ENCODE results near the gene CRB1. TPM values are rescaled to one million over a fixed set of nuclear protein-coding genes. Genes with fewer than 3 reads are reported as not detected.
"Not testable (repeated sequence)": the region's sequence is repeated elsewhere in the genome, so short reads cannot be mapped to it uniquely, and the experiment has no call there.

The CRB1 gene
- total RNA-seq, 1 donor from 2014 or later, result 27.5 TPM

DNA sequence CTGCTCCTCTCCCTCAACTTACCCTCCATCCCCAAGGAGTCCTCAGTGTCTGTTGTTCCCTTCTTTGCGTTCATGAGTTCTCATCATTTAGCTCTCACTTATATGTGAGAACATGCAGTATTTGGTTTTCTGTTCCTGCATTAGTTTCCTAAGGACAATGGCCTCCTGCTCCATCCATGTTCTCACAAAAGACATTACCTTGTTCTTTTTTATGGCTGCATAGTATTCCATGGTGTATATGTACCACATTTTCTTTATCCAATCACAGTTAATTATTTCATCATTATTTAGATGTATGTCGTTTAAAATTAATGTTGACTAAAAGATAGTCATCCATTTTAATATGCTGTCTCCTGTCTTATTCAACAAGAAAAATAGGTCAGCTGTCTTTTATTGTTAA is 134.1 kb downstream of the CRB1 start:
- no peak for DNase-seq

DNA sequence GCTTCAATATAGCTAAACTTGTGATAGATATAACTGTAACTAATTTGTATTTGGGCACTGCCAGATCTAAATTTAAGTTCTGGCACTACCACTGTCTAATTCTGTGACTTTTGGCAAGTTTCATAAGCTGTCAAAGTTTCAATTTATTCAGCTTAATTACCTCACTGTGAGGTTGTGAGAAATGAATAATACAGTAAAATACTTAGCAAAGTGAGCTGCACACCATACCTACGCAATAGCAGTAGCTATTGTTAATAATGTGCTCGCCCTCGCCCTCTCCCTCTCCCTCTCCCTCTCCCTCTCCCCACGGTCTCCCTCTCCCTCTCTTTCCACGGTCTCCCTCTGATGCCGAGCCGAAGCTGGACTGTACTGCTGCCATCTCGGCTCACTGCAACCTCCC is 136.7 kb downstream of the CRB1 start:
- not testable (repeated sequence) for DNase-seq

DNA sequence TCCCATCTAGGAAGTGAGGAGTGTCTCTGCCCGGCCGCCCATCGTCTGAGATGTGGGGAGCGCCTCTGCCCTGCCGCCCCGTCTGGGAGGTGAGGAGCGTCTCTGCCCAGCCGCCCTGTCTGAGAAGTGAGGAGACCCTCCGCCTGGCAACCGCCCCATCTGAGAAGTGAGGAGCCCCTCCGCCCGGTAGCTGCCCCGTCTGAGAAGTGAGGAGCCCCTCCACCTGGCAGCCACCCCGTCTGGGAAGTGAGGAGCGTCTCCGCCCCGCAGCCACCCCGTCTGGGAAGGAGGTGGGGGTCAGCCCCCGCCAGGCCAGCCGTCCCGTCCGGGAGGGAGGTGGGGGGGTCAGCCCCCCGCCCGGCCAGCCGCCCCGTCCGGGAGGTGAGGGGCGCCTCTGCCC is 137.6 kb downstream of the CRB1 start:
- not testable (repeated sequence) for DNase-seq

DNA sequence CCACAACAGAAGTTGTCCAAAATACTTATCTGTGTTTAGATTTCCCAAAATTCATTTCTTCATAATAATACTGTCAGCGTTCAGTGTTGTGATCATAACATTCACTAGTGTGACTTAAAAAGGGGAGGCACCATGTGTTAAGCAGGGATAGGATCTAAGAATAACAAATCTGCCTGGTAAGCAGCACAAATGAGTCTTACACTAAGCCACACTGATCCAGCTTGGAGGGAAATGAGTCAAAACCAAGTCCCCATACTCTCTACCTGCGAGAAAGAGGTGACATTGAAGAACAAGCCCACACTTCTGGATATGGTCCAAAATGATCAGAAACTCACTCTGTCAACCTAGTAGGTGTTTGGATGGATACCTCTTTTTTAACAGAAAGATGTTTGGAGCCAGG is 145.5 kb downstream of the CRB1 start:
- DNase-seq, result no peak

DNA sequence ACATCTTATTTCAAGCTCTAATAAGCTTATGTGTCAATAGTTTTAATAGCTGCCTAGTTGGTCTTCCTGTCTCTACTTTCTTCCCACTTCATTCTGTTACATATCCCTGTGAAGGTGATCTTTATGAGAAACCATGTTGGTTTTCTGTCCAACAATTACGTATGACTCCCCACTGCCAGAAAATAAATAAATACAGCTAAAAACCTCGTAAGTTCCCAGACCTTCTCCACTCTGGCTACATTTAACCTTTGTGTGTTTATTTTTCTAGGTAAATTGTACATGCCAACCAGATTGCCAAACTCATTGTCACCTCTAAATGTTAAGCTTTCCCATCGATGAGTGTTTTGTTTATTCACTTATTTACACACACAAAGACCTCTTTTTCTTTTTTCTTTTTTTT is 147.2 kb downstream of the CRB1 start:
- DNase-seq, result no peak

DNA sequence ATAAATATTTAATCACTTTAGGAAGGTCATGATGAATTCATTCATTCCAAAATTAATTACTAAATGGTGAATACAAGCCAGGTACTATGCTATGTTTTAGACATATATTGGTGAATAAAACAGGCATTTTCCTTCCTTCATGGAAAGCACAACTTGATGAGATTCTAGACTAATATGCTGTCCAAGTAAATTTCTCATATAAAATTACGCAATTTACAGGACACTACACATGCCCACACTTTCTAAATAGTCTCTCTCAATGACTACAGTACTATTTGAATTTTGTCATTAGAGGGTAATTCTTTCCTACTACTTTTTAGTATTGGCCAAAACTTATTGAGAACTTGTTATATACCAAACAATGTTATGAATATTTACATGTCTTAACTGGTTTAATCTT is 150.6 kb downstream of the CRB1 start:
- DNase-seq, result no peak

DNA sequence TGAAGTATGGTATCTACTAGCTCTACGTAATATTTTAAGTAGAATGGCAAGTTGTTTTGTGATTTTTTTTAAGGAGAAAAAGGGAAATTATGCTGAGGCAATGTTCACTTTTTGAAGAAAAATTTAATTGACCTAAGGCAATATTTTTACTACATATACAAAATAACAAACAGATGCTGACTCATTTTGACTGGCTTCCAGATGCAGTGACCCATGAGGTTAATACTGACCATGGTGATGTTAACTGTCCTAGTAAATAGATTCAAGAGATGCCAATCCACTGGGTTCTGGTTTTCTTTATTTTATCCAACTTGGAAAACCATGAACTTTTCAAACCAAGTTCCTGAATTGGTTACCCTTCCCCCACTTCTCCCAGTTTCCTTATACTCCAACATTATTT is 154.9 kb downstream of the CRB1 start:
- no peak for DNase-seq

DNA sequence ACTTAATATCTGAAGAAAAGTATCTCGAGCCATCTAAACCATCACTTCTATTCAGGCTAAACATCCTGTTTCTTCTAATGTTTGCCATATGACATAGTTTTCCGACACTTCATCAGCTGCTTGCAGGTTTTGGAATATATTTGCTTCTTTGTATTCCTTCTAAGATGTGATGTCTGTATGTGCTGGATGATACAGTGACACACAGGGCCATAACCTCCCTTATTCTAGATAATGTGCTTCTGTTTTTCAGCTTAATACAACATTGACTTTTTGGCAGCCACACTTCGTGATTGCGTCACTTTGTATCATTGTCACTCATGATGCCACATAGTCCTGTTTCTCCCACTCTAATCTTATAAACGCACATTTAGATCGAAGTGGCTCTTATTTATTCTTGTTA is 156.3 kb downstream of the CRB1 start:
- DNase-seq, result no peak

DNA sequence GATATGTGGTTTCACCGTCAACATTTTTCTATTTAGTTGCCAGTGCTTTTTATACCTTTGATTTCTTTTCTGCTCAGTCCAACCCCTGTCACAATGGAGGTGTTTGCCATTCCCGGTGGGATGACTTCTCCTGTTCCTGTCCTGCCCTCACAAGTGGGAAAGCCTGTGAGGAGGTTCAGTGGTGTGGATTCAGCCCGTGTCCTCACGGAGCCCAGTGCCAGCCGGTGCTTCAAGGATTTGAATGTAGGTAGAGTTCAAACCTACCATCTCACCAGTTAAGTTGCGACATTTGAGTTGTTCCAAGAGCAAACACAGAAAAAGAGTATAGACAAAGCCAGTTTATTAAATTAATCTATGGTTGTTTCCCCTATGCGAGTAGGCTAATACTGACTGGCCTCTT is 161.3 kb downstream of the CRB1 start:
- DNase-seq, result no peak

DNA sequence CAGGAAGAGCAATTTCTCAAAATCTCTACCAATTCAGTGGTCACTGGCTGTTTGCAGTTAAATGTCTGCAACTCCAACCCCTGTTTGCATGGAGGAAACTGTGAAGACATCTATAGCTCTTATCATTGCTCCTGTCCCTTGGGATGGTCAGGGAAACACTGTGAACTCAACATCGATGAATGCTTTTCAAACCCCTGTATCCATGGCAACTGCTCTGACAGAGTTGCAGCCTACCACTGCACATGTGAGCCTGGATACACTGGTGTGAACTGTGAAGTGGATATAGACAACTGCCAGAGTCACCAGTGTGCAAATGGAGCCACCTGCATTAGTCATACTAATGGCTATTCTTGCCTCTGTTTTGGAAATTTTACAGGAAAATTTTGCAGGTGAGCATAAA is 167.2 kb downstream of the CRB1 start:
- DNase-seq, result no peak

DNA sequence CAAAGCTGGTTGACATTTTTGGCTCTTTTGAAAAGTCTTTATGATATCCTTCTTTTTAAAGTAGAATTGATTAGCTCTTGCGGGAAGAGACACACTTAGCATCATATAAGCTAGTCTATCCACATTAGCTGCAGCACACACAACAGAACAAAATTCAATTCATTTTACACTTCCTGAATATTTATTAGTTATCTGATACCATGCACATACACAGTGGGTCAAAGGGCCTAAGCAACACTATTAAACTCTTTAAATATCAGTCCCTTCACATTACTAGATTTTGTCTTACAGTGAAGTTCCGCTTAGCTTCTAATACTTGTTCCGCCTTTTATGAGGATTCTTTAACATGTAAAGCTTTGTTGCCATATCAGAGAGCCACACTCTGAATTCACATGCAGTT is 169.5 kb downstream of the CRB1 start:
- DNase-seq, result no peak

DNA sequence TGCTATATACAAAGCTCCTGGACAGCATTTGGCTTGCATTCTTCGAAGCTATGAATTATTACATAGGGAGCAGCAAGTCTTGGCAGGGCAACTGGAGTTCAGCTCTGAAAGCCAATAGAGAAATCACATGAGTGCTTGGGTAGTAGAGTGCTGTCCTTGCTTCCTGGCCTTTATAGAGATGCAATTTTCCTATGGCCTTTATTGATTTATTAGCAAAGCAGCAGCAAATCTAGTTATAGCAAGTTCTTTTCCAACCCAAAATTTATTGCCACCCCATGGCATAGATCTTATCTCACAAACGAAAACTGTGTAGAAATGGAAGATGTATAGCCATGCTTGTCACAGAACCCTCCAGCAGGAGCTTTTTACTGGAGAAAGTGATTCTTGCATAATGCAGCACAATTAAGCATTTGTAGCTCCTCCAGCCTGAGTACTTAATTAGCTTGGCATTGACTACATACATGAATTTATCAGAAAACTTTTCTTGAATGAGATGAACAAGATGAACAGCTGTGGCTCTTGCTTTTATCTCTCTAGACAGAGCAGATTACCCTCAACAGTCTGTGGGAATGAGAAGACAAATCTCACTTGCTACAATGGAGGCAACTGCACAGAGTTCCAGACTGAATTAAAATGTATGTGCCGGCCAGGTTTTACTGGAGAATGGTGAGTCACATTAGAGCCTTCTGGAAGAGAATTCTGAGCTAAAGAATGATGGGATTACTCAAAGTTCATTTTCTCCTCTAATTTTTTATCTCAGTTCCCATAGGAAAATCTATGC is 170.1 kb downstream of the CRB1 start:
- no peak for DNase-seq

DNA sequence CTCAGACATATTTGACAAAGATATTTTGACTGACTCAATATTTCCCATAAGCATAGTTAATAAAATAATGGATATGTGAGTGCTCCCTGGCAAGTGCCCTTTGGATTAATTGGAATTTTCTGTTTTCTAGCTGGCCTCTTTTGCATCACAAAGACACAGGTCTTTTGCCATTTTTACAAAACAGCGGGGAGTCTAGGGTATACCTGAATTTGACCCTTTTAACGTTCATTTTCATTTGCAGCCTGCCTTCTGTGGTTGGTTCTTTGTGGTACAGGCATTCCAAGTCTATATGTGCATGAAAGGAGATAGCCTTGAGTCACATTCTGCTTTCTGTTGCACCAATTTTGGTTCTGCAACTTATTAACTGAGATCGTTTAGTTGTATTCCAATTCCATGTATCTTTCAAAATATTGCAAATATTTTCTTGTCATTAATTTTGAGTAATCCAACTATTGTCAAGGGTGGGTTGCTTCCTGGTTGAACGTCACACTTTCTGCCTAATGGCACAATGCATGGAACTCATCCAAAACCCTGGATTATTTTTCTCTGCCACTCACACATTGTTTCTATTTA is 171.7 kb downstream of the CRB1 start:
- no peak for DNase-seq

DNA sequence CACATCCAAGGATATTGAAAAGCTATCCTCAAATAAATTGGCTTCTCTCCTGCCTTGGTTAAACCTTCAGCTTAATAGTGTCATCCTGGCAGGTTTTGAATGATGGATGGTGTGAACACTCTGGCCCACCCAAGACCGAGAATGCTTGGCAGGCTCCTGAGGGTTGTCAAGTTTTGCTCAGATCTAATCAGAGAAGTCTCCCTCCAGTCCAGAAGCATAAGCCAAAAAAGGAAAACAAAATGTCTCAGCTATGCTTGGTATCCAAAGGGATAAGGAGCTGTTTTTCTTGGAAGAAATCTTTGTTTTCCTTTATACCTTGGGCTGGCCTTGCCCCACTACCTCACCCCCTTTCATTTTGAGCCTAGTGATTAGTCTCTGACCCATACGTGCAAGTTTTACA is 172.7 kb downstream of the CRB1 start:
- DNase-seq, result no peak

DNA sequence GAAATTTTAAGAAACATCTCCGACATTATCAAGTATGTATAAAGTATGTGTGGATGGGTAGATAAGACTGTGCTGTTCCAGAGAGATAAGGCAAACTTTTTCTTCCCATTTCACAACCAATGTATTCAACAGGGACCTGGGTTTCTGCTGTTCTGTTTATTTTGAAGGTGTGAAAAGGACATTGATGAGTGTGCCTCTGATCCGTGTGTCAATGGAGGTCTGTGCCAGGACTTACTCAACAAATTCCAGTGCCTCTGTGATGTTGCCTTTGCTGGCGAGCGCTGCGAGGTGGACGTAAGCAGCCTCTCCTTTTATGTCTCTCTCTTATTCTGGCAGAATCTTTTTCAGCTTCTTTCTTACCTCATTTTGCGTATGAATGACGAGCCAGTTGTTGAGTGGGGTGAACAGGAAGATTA is 174.0 kb downstream of the CRB1 start:
- DNase-seq, result no peak

DNA sequence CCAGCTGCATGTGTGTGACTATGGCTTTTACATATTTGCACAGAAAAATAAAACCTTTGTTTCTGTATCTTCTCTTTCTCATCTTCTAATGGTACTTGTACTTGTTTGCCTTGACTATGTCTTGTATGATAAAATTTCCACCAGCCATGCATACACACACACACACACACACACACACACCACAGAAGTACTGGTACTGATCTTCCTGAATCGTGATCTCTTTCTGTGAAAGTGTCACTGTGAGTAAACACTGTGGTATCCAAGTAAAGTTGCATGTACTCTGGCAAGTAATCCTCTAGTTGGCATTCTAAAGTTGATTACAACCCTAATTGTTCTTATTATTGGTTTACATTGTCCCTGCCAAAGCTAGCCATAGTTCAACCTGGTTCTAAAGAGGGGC is 176.7 kb downstream of the CRB1 start:
- DNase-seq, result no peak

DNA sequence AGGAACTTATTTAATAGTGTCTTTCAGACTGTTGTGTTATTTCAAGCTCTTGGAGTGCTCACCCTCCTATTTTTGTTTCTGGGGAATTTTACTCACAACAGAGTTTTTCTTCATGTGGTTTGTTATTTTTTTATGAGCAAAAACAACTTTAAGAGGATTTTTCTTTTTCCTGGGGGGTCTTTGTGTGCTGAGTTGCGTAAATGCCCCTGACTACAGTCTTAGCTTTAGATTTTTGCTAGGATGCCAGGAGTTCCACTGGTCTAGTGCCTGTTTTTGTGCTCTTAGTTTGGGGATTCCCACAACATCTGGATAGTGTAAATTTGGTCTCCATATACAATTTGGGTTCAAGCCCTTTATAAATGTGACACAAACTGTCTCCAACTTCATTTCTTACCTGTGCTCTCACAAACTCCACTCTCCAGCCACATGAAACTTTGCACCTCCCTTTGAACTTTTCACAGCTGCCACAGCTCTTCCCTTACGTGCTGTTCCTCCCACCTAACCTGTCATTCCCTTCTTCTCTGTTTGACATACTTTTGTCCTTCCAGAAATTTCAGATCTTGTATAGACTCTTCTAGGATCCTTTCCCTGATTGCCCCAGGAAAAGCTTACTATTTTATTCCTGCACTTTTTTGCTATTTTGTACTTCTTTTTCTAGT is 180.2 kb downstream of the CRB1 start:
- no peak for DNase-seq

DNA sequence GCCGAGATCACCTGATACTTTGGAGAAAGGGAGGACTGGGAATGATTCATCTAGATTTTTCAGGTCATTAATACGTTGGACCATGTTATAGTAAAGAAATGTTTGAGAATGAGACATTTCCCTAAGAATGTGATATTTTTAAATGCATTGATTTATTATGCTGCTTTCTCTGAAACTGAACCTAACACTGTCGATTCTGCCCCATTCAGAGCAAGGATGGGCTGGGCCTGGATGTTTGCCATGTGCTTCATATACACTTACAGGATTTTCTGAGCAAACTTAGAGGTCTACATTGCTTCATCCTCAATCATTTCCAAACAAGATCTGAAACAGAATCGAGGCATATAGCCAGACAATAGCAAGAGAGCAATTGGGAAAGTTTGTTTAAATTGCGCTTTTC is 183.3 kb downstream of the CRB1 start:
- DNase-seq, result no peak

DNA sequence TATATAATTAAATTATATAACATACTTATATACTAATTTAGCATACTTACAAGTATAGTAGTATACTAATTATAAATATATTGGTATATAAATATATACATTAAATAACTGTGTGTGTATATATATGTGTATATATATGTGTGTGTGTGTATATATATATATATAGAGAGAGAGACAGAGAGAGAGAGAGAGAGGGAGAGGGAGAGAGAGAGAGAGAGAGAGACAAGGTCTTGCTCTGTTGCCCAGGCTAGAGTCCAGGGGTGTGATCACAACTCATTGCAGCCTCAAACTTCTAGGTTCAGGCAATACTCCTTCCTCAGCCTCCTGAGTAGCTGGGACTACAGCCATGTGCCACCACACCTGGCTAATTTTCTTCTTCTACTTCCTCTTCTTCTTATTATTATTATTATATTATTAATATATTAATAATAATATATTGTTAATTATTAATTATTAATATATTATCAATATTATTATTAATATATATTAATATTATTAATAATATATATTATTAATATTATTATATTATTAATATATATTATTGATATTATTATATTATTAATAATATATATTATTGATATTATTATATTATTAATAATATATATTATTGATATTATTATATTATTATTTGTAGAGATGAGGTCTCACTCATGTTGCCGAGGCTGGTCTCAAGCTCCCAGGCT is 185.5 kb downstream of the CRB1 start:
- no peak for DNase-seq

DNA sequence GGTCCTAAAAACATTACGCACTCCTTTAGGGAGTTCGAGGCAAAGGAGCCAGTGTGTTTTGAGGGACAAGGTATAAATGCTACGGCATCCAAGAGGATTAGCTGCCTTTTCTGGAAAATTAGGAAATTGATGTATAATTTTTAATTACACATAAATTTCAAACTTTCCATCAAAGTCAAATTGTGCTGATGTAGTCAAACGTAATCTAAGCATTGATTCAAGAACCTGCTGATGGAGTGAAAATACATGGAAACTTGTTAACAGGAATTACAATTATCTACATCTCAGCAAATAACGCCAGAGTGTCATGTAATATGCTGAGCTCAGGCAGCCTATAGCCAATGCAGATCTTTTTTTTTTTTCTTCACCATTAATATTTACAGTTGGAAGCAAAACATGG is 194.5 kb downstream of the CRB1 start:
- no peak for DNase-seq

DNA sequence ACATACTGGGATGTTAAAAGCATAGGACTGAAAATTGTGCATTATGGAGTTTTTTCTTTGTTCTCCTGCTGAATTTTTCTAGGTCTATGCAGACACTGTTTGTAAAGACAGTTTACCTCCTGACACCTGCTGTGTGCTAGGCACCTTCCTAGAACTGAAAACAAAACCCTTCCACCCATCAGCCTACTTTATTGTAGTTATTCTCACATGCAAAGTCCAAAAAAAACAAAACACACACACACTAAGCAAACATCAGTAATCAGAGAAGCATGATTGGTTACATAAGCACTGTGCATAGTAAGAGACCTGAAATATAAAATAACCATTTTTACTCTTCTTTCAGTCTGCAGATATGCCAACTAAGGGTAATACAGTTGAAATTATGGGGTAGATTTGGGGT is 195.1 kb downstream of the CRB1 start:
- no peak for DNase-seq

DNA sequence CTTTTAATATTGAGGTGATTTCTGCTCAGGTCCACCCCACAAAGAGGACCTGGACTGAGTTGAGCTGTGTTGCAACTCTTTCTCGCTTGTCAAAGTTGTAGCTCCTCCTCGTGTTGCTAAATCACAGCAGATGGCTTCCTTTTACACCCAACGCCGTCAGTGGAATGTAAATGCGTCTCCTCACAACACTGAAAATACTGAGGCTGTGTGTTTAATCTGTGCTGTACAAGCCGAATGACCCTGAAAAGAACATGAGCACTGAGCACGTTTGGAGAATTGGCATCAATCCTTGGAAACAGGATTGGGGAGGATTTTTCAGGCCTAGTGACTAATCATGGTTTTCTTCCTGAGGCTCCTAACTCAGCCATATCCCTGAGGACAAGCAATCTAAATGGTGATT is 196.0 kb downstream of the CRB1 start:
- DNase-seq, result peak; percentile 16

Data from occipital lobe (tissue), 2 donors.